Adipocyte (in vitro differentiated cells): ENCODE measurements around the gene RAB5A.
"Not testable (repeated sequence)": the region's sequence is repeated elsewhere in the genome, so short reads cannot be mapped to it uniquely, and the experiment has no call there.

Experiments
- DNase-seq: peaks from one replicate; pipeline ENCODE4 v3.0.0-alpha.2; 2015; ENCODE audit warnings: low read depth
- H3K27me3 ChIP-seq: replicated peaks from 2 replicates; pipeline ENCODE4 v1.7.0; 2013; ENCODE audit warnings: mild to moderate bottlenecking, low read length, moderate library complexity; ENCODE audit not compliant: control insufficient read depth, insufficient read depth
- H3K36me3 ChIP-seq: 2 replicates; pipeline ENCODE4 v1.7.0; 2013; ENCODE audit warnings: low read length, mild to moderate bottlenecking, moderate library complexity; ENCODE audit not compliant: control insufficient read depth, insufficient read depth, severe bottlenecking
- H3K4me1 ChIP-seq: 2 replicates; pipeline ENCODE4 v1.7.0; 2013; ENCODE audit warnings: mild to moderate bottlenecking, low read length, moderate library complexity; ENCODE audit not compliant: control insufficient read depth, insufficient read depth
- H3K4me3 ChIP-seq: 2 replicates; pipeline ENCODE4 v1.7.0; 2013; ENCODE audit warnings: mild to moderate bottlenecking, low read length, moderate library complexity
- H3K9ac ChIP-seq: 2 replicates; pipeline ENCODE4 v1.7.0; 2013; ENCODE audit warnings: mild to moderate bottlenecking, low read length, moderate library complexity
- H3K9me3 ChIP-seq: 2 replicates; pipeline ENCODE4 v1.7.0; 2013; ENCODE audit warnings: mild to moderate bottlenecking, low read length, moderate library complexity; ENCODE audit not compliant: control insufficient read depth

Gene RAB5A

GRCh38 chr3:19997502-19997901 lies 50.6 kb downstream of the RAB5A start:
- no peaks in the 10 kb centered on the region for H3K27me3 ChIP-seq
- no peaks in the 10 kb centered on the region for H3K36me3 ChIP-seq
- H3K4me3 ChIP-seq = no peak overlapping the region
- no peaks in the 10 kb centered on the region for H3K4me1 ChIP-seq
- H3K9ac ChIP-seq = no peak overlapping the region
- H3K9me3 ChIP-seq = no peaks in the 10 kb centered on the region
- DNase-seq = no peak

GRCh38 chr3:20001932-20002331 lies 55.0 kb downstream of the RAB5A start:
- no peak for DNase-seq
- H3K4me3 ChIP-seq = no peak overlapping the region
- H3K27me3 ChIP-seq = no peaks in the 10 kb centered on the region
- no peaks in the 10 kb centered on the region for H3K9me3 ChIP-seq
- no peak overlapping the region for H3K9ac ChIP-seq
- no peaks in the 10 kb centered on the region for H3K36me3 ChIP-seq
- H3K4me1 ChIP-seq = no peaks in the 10 kb centered on the region

GRCh38 chr3:20007960-20008359 lies 61.1 kb downstream of the RAB5A start:
- Histone ChIP-seq H3K9ac (no peak overlapping the region), H3K9me3 (no peaks in the 10 kb centered on the region), H3K4me3 (no peak overlapping the region), H3K4me1 (no peaks in the 10 kb centered on the region), H3K36me3 (no peaks in the 10 kb centered on the region), H3K27me3 (no peaks in the 10 kb centered on the region)
- no peak for DNase-seq

GRCh38 chr3:20008646-20009045 lies 61.7 kb downstream of the RAB5A start:
- Histone ChIP-seq H3K27me3 (no peaks in the 10 kb centered on the region), H3K9ac (no peak overlapping the region), H3K9me3 (no peaks in the 10 kb centered on the region), H3K4me3 (no peak overlapping the region), H3K36me3 (no peaks in the 10 kb centered on the region), H3K4me1 (no peaks in the 10 kb centered on the region)
- no peak for DNase-seq

- Histone ChIP-seq H3K27me3 (no peaks in the 10 kb centered on the region), H3K36me3 (no peaks in the 10 kb centered on the region), H3K9ac (no peak within 1 kb of the TSS), H3K9me3 (no peaks in the 10 kb centered on the region), H3K4me1 (no peaks in the 10 kb centered on the region), H3K4me3 (no peak within 1 kb of the TSS)
- no peak for DNase-seq
These were observed 65.3 kb downstream of the RAB5A start, which contains the start of gene PP2D1 for GRCh38 chr3:20012164-20012563. Gene PP2D1, minus strand, starts transcription at chr3:20012264. Its CDS starts 192 bp downstream, at chr3:20012072.

- Histone ChIP-seq H3K9me3 (no peaks in the 10 kb centered on the region), H3K9ac (no peak overlapping the region), H3K27me3 (no peaks in the 10 kb centered on the region), H3K4me3 (no peak overlapping the region), H3K36me3 (no peaks in the 10 kb centered on the region), H3K4me1 (no peaks in the 10 kb centered on the region)
- DNase-seq = no peak
These were observed 66.5 kb downstream of the RAB5A start for GRCh38 chr3:20013396-20013795.

GRCh38 chr3:20015525-20015924 lies 68.6 kb downstream of the RAB5A start:
- H3K4me1 ChIP-seq = no peaks in the 10 kb centered on the region
- H3K4me3 ChIP-seq = no peak overlapping the region
- DNase-seq = no peak
- no peaks in the 10 kb centered on the region for H3K36me3 ChIP-seq
- H3K27me3 ChIP-seq = no peaks in the 10 kb centered on the region
- H3K9me3 ChIP-seq = no peaks in the 10 kb centered on the region
- no peak overlapping the region for H3K9ac ChIP-seq

GRCh38 chr3:20016076-20016475 lies 69.2 kb downstream of the RAB5A start:
- H3K4me3 ChIP-seq, DNase-seq, H3K36me3 ChIP-seq, H3K27me3 ChIP-seq, H3K9ac ChIP-seq, H3K9me3 ChIP-seq, H3K4me1 ChIP-seq: not testable (repeated sequence)

GRCh38 chr3:20022954-20023622 lies 76.2 kb downstream of the RAB5A start:
- H3K9ac ChIP-seq = no peak overlapping the region
- no peak overlapping the region for H3K4me3 ChIP-seq
- no peaks in the 10 kb centered on the region for H3K9me3 ChIP-seq
- H3K36me3 ChIP-seq = no peaks in the 10 kb centered on the region
- H3K4me1 ChIP-seq = peaks cover 5% of the 10 kb centered on the region
- DNase-seq = no peak
- H3K27me3 ChIP-seq = no peaks in the 10 kb centered on the region

- no peaks in the 10 kb centered on the region for H3K9me3 ChIP-seq
- no peaks in the 10 kb centered on the region for H3K27me3 ChIP-seq
- H3K4me3 ChIP-seq = no peak overlapping the region
- DNase-seq = no peak
- no peaks in the 10 kb centered on the region for H3K36me3 ChIP-seq
- peaks cover 5% of the 10 kb centered on the region for H3K4me1 ChIP-seq
- H3K9ac ChIP-seq = no peak overlapping the region
These were observed 76.9 kb downstream of the RAB5A start for GRCh38 chr3:20023623-20024405.

- Histone ChIP-seq H3K9ac (no peak overlapping the region), H3K4me1 (peaks cover 5% of the 10 kb centered on the region), H3K4me3 (no peak overlapping the region), H3K27me3 (no peaks in the 10 kb centered on the region), H3K9me3 (no peaks in the 10 kb centered on the region), H3K36me3 (no peaks in the 10 kb centered on the region)
- DNase-seq = no peak
These were observed 80.2 kb downstream of the RAB5A start for GRCh38 chr3:20027136-20027535.
